SK-N-SH (cell line): ENCODE results near the gene BNIPL.

Source experiments
- CTCF ChIP-seq: fragments of 200-600 bp; sonication (generic); IDR thresholded peaks from 2 replicates; pipeline ENCODE4 v1.6.1; 2017; ENCODE audit warnings: antibody characterized with exemption, mild to moderate bottlenecking, moderate library complexity
- MAX ChIP-seq: IDR thresholded peaks from 2 replicates; pipeline ENCODE4 v1.4.0; 2012; ENCODE audit warnings: low read depth
- RAD21 ChIP-seq: IDR thresholded peaks from 2 replicates; pipeline ENCODE4 v1.6.1; 2012; ENCODE audit warnings: mild to moderate bottlenecking, low read length
- SMC3 ChIP-seq: IDR thresholded peaks from 2 replicates; pipeline ENCODE4 v1.6.1; 2012; ENCODE audit warnings: low read depth, low read length, improper control_type of control experiment

GRCh38 chr1:151000408-151000807, 36.0 kb upstream of the BNIPL start:
- TF ChIP-seq MAX = no peak
- TF ChIP-seq SMC3 = no peak
- TF ChIP-seq CTCF = no peak
- TF ChIP-seq RAD21 = no peak
